HEK293 (cell line): Measurements from ENCODE around the gene MALRD1.

Experiments used
- CTCF ChIA-PET: fragments of 350-600 bp; formaldehyde crosslinking; extraction: SDS; loops from one replicate; lab custom pipeline; 2021; ENCODE audit warnings: antibody characterized with exemption; lab: Yijun Ruan, JAX
- POLR2A ChIA-PET: fragments of 300-600 bp; formaldehyde crosslinking; extraction: SDS; loops from one replicate; lab custom pipeline; 2020; ENCODE audit warnings: antibody characterized with exemption, inconsistent platforms; lab: Yijun Ruan, JAX
- H3K27ac ChIP-seq: fragments of 200-500 bp; sonication (Bioruptor generic); 2 replicates; pipeline ENCODE4 v1.5.1; 2014; ENCODE audit warnings: low read depth, low read length, control low read depth, inconsistent platforms; ENCODE audit errors: extremely low read depth
- H3K36me3 ChIP-seq, 2 experiments: fragments of 200-500 bp in 1 of 2; sonication (Bioruptor generic) in 1 of 2; 1 replicate in 1 of 2; 2 replicates in 1 of 2; pipeline ENCODE4 v1.5.1; 2014 to 2017; ENCODE audit warnings: inconsistent platforms in 2 of 2, low read length in 2 of 2; ENCODE audit not compliant: control insufficient read depth in 2 of 2, insufficient read depth in 1 of 2
- H3K4me1 ChIP-seq: fragments of 200-500 bp; sonication (Bioruptor generic); 2 replicates; pipeline ENCODE4 v1.5.1; 2014; ENCODE audit warnings: mild to moderate bottlenecking, low read length, inconsistent platforms; ENCODE audit not compliant: control insufficient read depth, insufficient read depth
- H3K4me3 ChIP-seq: 2 replicates; pipeline ENCODE4 v1.5.1; 2011; ENCODE audit warnings: low read depth, mild to moderate bottlenecking, control low read depth, low read length, moderate library complexity
- H3K9me3 ChIP-seq: fragments of 200-500 bp; sonication (Bioruptor generic); 2 replicates; pipeline ENCODE4 v1.5.1; 2014; ENCODE audit warnings: low read depth, low read length, inconsistent platforms; ENCODE audit not compliant: control insufficient read depth, insufficient read depth
- IKZF3 ChIP-seq: fragments of 450-650 bp; IDR thresholded peaks from 2 replicates; pipeline ENCODE4 v1.5.0; 2018; ENCODE audit warnings: missing biosample characterization, mild to moderate bottlenecking, missing genetic modification characterization, moderate library complexity
- SCRT2 ChIP-seq: fragments of 450-650 bp; formaldehyde crosslinking; IDR thresholded peaks from 2 replicates; pipeline ENCODE4 v1.5.1; 2016; ENCODE audit warnings: missing biosample characterization, missing genetic modification characterization
- SETDB1 ChIP-seq: IDR thresholded peaks from one replicate; pipeline ENCODE4 v1.6.1; 2017; ENCODE audit warnings: mild to moderate bottlenecking, low read length, moderate library complexity, mixed read lengths; ENCODE audit not compliant: insufficient read length
- TCF7L2 ChIP-seq: IDR thresholded peaks from 2 replicates; pipeline ENCODE4 v1.6.1; 2011; ENCODE audit warnings: low read depth, mild to moderate bottlenecking, inconsistent platforms, low read length, moderate library complexity, borderline replicate concordance
- WT1 ChIP-seq: fragments of 450-650 bp; formaldehyde crosslinking; IDR thresholded peaks from 2 replicates; pipeline ENCODE4 v1.5.1; 2016; ENCODE audit warnings: missing biosample characterization, missing genetic modification characterization
- ZBTB21 ChIP-seq: fragments of 450-650 bp; formaldehyde crosslinking; IDR thresholded peaks from 2 replicates; pipeline ENCODE4 v1.5.1; 2017; ENCODE audit warnings: missing biosample characterization, missing genetic modification characterization
- ZFP3 ChIP-seq: fragments of 450-650 bp; formaldehyde crosslinking; IDR thresholded peaks from 2 replicates; pipeline ENCODE4 v1.5.1; 2016; ENCODE audit warnings: low read depth, missing biosample characterization, missing genetic modification characterization
- ZNF155 ChIP-seq: fragments of 450-650 bp; formaldehyde crosslinking; IDR thresholded peaks from 2 replicates; pipeline ENCODE4 v1.5.1; 2016; ENCODE audit warnings: missing biosample characterization, missing genetic modification characterization
- ZNF169 ChIP-seq: fragments of 450-650 bp; formaldehyde crosslinking; IDR thresholded peaks from 2 replicates; pipeline ENCODE4 v1.5.1; 2016; ENCODE audit warnings: missing biosample characterization, missing genetic modification characterization
- ZNF174 ChIP-seq: fragments of 450-650 bp; formaldehyde crosslinking; IDR thresholded peaks from 2 replicates; pipeline ENCODE4 v1.5.0; 2017; ENCODE audit warnings: missing biosample characterization, mild to moderate bottlenecking, missing genetic modification characterization
- ZNF18 ChIP-seq: fragments of 450-650 bp; formaldehyde crosslinking; IDR thresholded peaks from 2 replicates; pipeline ENCODE4 v1.5.1; 2016; ENCODE audit warnings: missing biosample characterization, missing genetic modification characterization
- ZNF23 ChIP-seq: fragments of 450-650 bp; formaldehyde crosslinking; IDR thresholded peaks from 2 replicates; pipeline ENCODE4 v1.5.1; 2016; ENCODE audit warnings: missing biosample characterization, missing genetic modification characterization, borderline replicate concordance
- ZNF274 ChIP-seq, 2 experiments: fragments of 200-500 bp in 1 of 2; fragments of 450-650 bp in 1 of 2; sonication (Bioruptor generic) in 1 of 2; formaldehyde crosslinking in 1 of 2; IDR thresholded peaks; 2 replicates each; pipeline versions ENCODE4 v1.5.1 to v1.6.1; 2014 to 2016; ENCODE audit warnings: borderline replicate concordance in 1 of 2, inconsistent platforms in 1 of 2, low read length in 1 of 2, missing biosample characterization in 1 of 2, missing genetic modification characterization in 1 of 2
- ZNF280C ChIP-seq: fragments of 450-650 bp; formaldehyde crosslinking; IDR thresholded peaks from 2 replicates; pipeline ENCODE4 v1.5.1; 2016; ENCODE audit warnings: missing biosample characterization, missing genetic modification characterization
- ZNF280D ChIP-seq: fragments of 450-650 bp; formaldehyde crosslinking; IDR thresholded peaks from 2 replicates; pipeline ENCODE4 v1.5.1; 2016; ENCODE audit warnings: missing biosample characterization, missing genetic modification characterization
- ZNF302 ChIP-seq: fragments of 450-650 bp; formaldehyde crosslinking; IDR thresholded peaks from 2 replicates; pipeline ENCODE4 v1.5.1; 2016; ENCODE audit warnings: missing biosample characterization, missing genetic modification characterization, low read depth
- ZNF354C ChIP-seq: fragments of 450-650 bp; formaldehyde crosslinking; IDR thresholded peaks from 2 replicates; pipeline ENCODE4 v1.5.1; 2016; ENCODE audit warnings: missing biosample characterization, missing genetic modification characterization, low read depth, borderline replicate concordance
- ZNF362 ChIP-seq: fragments of 450-650 bp; formaldehyde crosslinking; IDR thresholded peaks from 2 replicates; pipeline ENCODE4 v1.5.1; 2016; ENCODE audit warnings: missing biosample characterization, missing genetic modification characterization
- ZNF37A ChIP-seq: fragments of 450-650 bp; IDR thresholded peaks from 2 replicates; pipeline ENCODE4 v1.5.1; 2018; ENCODE audit warnings: missing biosample characterization, missing genetic modification characterization
- ZNF404 ChIP-seq: fragments of 450-650 bp; formaldehyde crosslinking; IDR thresholded peaks from 2 replicates; pipeline ENCODE4 v1.5.1; 2017; ENCODE audit warnings: missing biosample characterization, missing genetic modification characterization
- ZNF416 ChIP-seq: fragments of 450-650 bp; formaldehyde crosslinking; IDR thresholded peaks from 2 replicates; pipeline ENCODE4 v1.5.1; 2016; ENCODE audit warnings: missing biosample characterization, missing genetic modification characterization
- ZNF544 ChIP-seq: fragments of 450-650 bp; formaldehyde crosslinking; IDR thresholded peaks from 2 replicates; pipeline ENCODE4 v1.5.0; 2017; ENCODE audit warnings: missing biosample characterization, missing genetic modification characterization
- ZNF571 ChIP-seq: fragments of 450-650 bp; formaldehyde crosslinking; IDR thresholded peaks from 2 replicates; pipeline ENCODE4 v1.5.0; 2017; ENCODE audit warnings: missing biosample characterization, missing genetic modification characterization
- ZNF600 ChIP-seq: fragments of 450-650 bp; formaldehyde crosslinking; IDR thresholded peaks from 2 replicates; pipeline ENCODE4 v1.5.1; 2016; ENCODE audit warnings: missing biosample characterization, missing genetic modification characterization
- ZNF624 ChIP-seq: fragments of 450-650 bp; formaldehyde crosslinking; IDR thresholded peaks from 2 replicates; pipeline ENCODE4 v1.5.1; 2017; ENCODE audit warnings: missing biosample characterization, missing genetic modification characterization
- ZNF664 ChIP-seq: fragments of 450-650 bp; formaldehyde crosslinking; IDR thresholded peaks from 2 replicates; pipeline ENCODE4 v1.5.1; 2016; ENCODE audit warnings: missing biosample characterization, missing genetic modification characterization
- ZNF707 ChIP-seq: fragments of 450-650 bp; formaldehyde crosslinking; IDR thresholded peaks from 2 replicates; pipeline ENCODE4 v1.5.1; 2016; ENCODE audit warnings: missing biosample characterization, missing genetic modification characterization
- ZXDB ChIP-seq: fragments of 450-650 bp; formaldehyde crosslinking; IDR thresholded peaks from 2 replicates; pipeline ENCODE4 v1.5.1; 2016; ENCODE audit warnings: missing biosample characterization, missing genetic modification characterization

Gene MALRD1

GRCh38 chr10:19144206-19144605, 95.6 kb downstream of the MALRD1 start:
- Histone ChIP-seq H3K9me3 (no peaks in the 10 kb centered on the region), H3K4me3 (no peak overlapping the region), H3K4me1 (no peaks in the 10 kb centered on the region), H3K36me3 (no peaks in the 10 kb centered on the region), H3K27ac (no peak overlapping the region)
- TF ChIP-seq ZXDB (tag by site-specific recombination) (no peak), ZNF544 (tag by site-specific recombination) (no peak), ZNF404 (tag by site-specific recombination) (no peak), IKZF3 (tag by site-specific recombination) (no peak)
- ChIA-PET POLR2A (no interaction called here), CTCF (no interaction called here)

GRCh38 chr10:19154375-19154774, 105.8 kb downstream of the MALRD1 start:
- POLR2A ChIA-PET: no interaction called here
- no peaks in the 10 kb centered on the region for H3K36me3 ChIP-seq
- CTCF ChIA-PET: no interaction called here

GRCh38 chr10:19158358-19158757, 109.8 kb downstream of the MALRD1 start:
- no peak overlapping the region for H3K27ac ChIP-seq
- ChIA-PET POLR2A (no interaction called here), CTCF (no interaction called here)
- no peak overlapping the region for H3K4me3 ChIP-seq
- H3K9me3 ChIP-seq: no peaks in the 10 kb centered on the region
- H3K4me1 ChIP-seq: no peaks in the 10 kb centered on the region
- H3K36me3 ChIP-seq: no peaks in the 10 kb centered on the region
- TF ChIP-seq ZNF174 (no peak), ZNF302 (no peak), ZNF280D (tag by site-specific recombination) (no peak), ZNF18 (tag by site-specific recombination) (no peak), ZNF23 (tag by site-specific recombination) (no peak), ZFP3 (tag by site-specific recombination) (no peak), ZNF624 (tag by site-specific recombination) (no peak), ZNF169 (tag by site-specific recombination) (no peak), ZNF362 (tag by site-specific recombination) (no peak)

More at GRCh38 chr10:19154375-19154774, 105.8 kb downstream of the MALRD1 start:
- H3K9me3 ChIP-seq: no peaks in the 10 kb centered on the region
- H3K4me1 ChIP-seq: no peaks in the 10 kb centered on the region
- no peak overlapping the region for H3K27ac ChIP-seq
- no peak overlapping the region for H3K4me3 ChIP-seq
- TF ChIP-seq IKZF3 (tag by site-specific recombination): no peak
- no peak for TF ChIP-seq ZNF37A (tag by site-specific recombination)
- TF ChIP-seq ZNF354C (tag by site-specific recombination): no peak
- TF ChIP-seq ZNF571 (tag by site-specific recombination): no peak
- TF ChIP-seq SCRT2 (tag by site-specific recombination): no peak
- no peak for TF ChIP-seq ZBTB21
- no peak for TF ChIP-seq ZNF664 (tag by site-specific recombination)
- no peak for TF ChIP-seq WT1 (tag by site-specific recombination)
- no peak for TF ChIP-seq ZNF280C (tag by site-specific recombination)
- no peak for TF ChIP-seq ZNF416 (tag by site-specific recombination)
- TF ChIP-seq ZNF544 (tag by site-specific recombination): no peak
- no peak for TF ChIP-seq ZNF362 (tag by site-specific recombination)
- TF ChIP-seq ZNF707 (tag by site-specific recombination): no peak
- TF ChIP-seq SETDB1: no peak
- TF ChIP-seq TCF7L2: no peak
- no peak for TF ChIP-seq ZNF274 (IDR thresholded peaks at IDR 0.05; ENCODE audit: low read length)
- TF ChIP-seq ZNF274 (tag by site-specific recombination; IDR thresholded peaks at IDR 0.05; ENCODE audit: borderline replicate concordance): no peak
- no peak for TF ChIP-seq ZNF600
- TF ChIP-seq ZNF155 (tag by site-specific recombination): no peak
